Heart right ventricle (tissue), 16 donors: ENCODE data around the gene QRICH2. TPM values are rescaled to one million over a fixed set of nuclear protein-coding genes. Genes with fewer than 3 reads are reported as not detected.

ENCODE experiments used
- ATAC-seq, 8 donors: fragments of 200-7000 bp; cut with Tn5 transposase; one replicate each; pipeline ENCODE4 v1.9.1; 2020; ENCODE audit warnings: mild to moderate bottlenecking in 8 of 8, moderate library complexity in 8 of 8, moderate number of reproducible peaks in 1 of 8
- DNase-seq, 2 donors: peaks; one replicate each; pipeline ENCODE4 v3.0.0-alpha.2; 2020
- H3K27ac ChIP-seq, 10 donors: fragments of 200-600 bp; sonication (generic) in 2 of 10; one replicate each; pipeline versions ENCODE4 v1.5.0 to v1.8.0; 2020 to 2022; ENCODE audit warnings: mild to moderate bottlenecking in 3 of 10
- H3K27me3 ChIP-seq, 7 donors: fragments of 200-600 bp; one replicate each; pipeline ENCODE4 v1.8.0; 2021 to 2022; ENCODE audit warnings: mild to moderate bottlenecking in 2 of 7
- H3K36me3 ChIP-seq, 9 donors: fragments of 200-600 bp; sonication (generic) in 1 of 9; one replicate each; pipeline versions ENCODE4 v1.5.0 to v1.8.0; 2020 to 2022; ENCODE audit warnings: mild to moderate bottlenecking in 2 of 9
- H3K4me1 ChIP-seq, 9 donors: fragments of 200-600 bp; sonication (generic) in 1 of 9; one replicate each; pipeline versions ENCODE4 v1.5.0 to v1.8.0; 2020 to 2022; ENCODE audit warnings: mild to moderate bottlenecking in 4 of 9
- H3K4me3 ChIP-seq, 10 donors: fragments of 200-600 bp; sonication (generic) in 2 of 10; one replicate each; pipeline versions ENCODE4 v1.5.0 to v1.8.0; 2020 to 2022; ENCODE audit warnings: mild to moderate bottlenecking in 7 of 10, moderate library complexity in 2 of 10
- H3K9me3 ChIP-seq, 11 donors: fragments of 200-600 bp in 10 of 11; sonication (generic) in 2 of 11; one replicate each; pipeline versions ENCODE4 v1.5.0 to v1.8.0; 2013 to 2022; ENCODE audit warnings: mild to moderate bottlenecking in 2 of 11, control low read depth in 1 of 11, moderate library complexity in 1 of 11
- CTCF ChIP-seq, 9 donors: fragments of 200-600 bp; sonication (generic) in 2 of 9; IDR thresholded peaks; one replicate each; pipeline versions ENCODE4 v1.5.0 to v1.8.0; 2021 to 2022; ENCODE audit warnings: antibody characterized with exemption in 9 of 9, mild to moderate bottlenecking in 5 of 9, moderate library complexity in 1 of 9
- WGBS, 2 donors: extraction: QIAGEN DNeasy Blood & Tissue Kit; methylation state at CpG; one replicate each; pipeline ENCODE4 v1.1.7; 2013; ENCODE audit warnings: inconsistent platforms in 1 of 2; 5-methylcytosine and 5-hydroxymethylcytosine counted together
- intact Hi-C, 10 donors: fragments of 100-400 bp; cut with DNase I; formaldehyde crosslinking; loops; one replicate each; pipeline versions ENCODE4 v1.11.1 to v1.14.2; 2022
- polyA plus RNA-seq, 2 donors: library from polyadenylated mRNA; stranded (reverse); fragments of 200-250 nt; gene quantifications; one replicate each; pipeline ENCODE4 v1.2.3, GENCODE V29; 2013
- total RNA-seq, 10 donors: library from RNA; stranded (reverse); fragmentation: NEBNext Ultra II Directional in 3 of 10; extraction: Animal tissue kit (Norgen Biotek cat#: 25700) in 3 of 10; gene quantifications; one replicate each; pipeline versions ENCODE4 v1.2.1 to v1.2.4, GENCODE V29; 2021 to 2023
- donor health status: Arrhythmogenic right ventricular cardiomyopathy.
- donor health status: ischemic (EF 13 %, LVEDD 7.1; RV severe dilation, severe dysfunction).
- donor health status: healthy with polysubstance abuse.
- donor health status: DM: no; HTN: yes; CAD: no.
- donor health status: DM: no; HTN: no; CAD: no.
- donor health status: ischemic (EF 25% LVEDD 6.9; RV normal size, moderate dysfunction).
- donor health status: ischemic (EF 25% LVEDD 5.7; RV mildly dilated, moderate dysfunction).
- donor health status: healthy.
- donor health status: DM: yes; HTN: yes; CAD: no.
- donor health status: Ischemic cardiomyopathy.
- donor health status: ischemic (EF 35%, LVEDD 5.7; RV mildly dilated, moderate dysfunction).
- donor health status: nonischemic (EF 11% LVEDD 7.7; RV severe dilation, severe dysfunction).
- donor health status: DM: yes; HTN: yes; CAD: no.
- donor health status: PGD.
- donor health status: ischemic (EF 29% LVEDD 5.4; RV normal size, mild dysfunction).
- donor health status: nonischemic (EF 23%, LVEDD 6.1; RV moderate dilation, normal function).

QRICH2 gene
- total and polyA plus RNA-seq, 12 donors: 0.98 to 8.9 (median 2.0) TPM

- H3K27me3 ChIP-seq: no peaks in the 10 kb centered on the region
- H3K27ac ChIP-seq: peak overlapping the region in 1 of 10 donors; percentile 10
- peaks cover 10 to 33% (median 18%) of the 10 kb centered on the region in 9 donors for H3K4me1 ChIP-seq
- DNase-seq: no peak
- H3K36me3 ChIP-seq: no peaks in the 10 kb centered on the region
- no peaks in the 10 kb centered on the region for H3K9me3 ChIP-seq
- intact Hi-C loops: loop anchor here in 6 of 10 donors (5.0 to 10.0 kb wide), 5 partner anchors 34 to 262 kb away; partner anchors contain the start of gene RNF157 (in 1 of the 6)
- no peak overlapping the region for H3K4me3 ChIP-seq
- no peak for TF ChIP-seq CTCF (IDR thresholded peaks at IDR 0.05)
- no peak for ATAC-seq
- 90 to 91% methylated on average over 19 of the region's 19 CpGs for WGBS, 2 donors
These were observed 31.4 kb downstream of the QRICH2 start for GRCh38 chr17:76276461-76277299.

- no peak for ATAC-seq
- TF ChIP-seq CTCF (IDR thresholded peaks at IDR 0.05): no peak
- Histone ChIP-seq H3K27ac (no peak overlapping the region), H3K27me3 (no peaks in the 10 kb centered on the region), H3K36me3 (peaks cover 0 to 6% (median 0%) of the 10 kb centered on the region in 9 donors), H3K9me3 (no peaks in the 10 kb centered on the region), H3K4me1 (peaks cover 14 to 39% (median 22%) of the 10 kb centered on the region in 9 donors), H3K4me3 (no peak overlapping the region)
- DNase-seq: no peak
- 90 to 91% methylated on average over 11 of the region's 11 CpGs for WGBS, 2 donors
- intact Hi-C loops: loop anchor here in 6 of 10 donors (5.0 to 10.0 kb wide), 5 partner anchors 34 to 261 kb away; partner anchors contain the start of gene RNF157 (in 1 of the 6)
These were observed 32.0 kb downstream of the QRICH2 start for GRCh38 chr17:76276069-76276431.

GRCh38 chr17:76275382-76276068, 32.6 kb downstream of the QRICH2 start:
- WGBS, 2 donors: 87 to 88% methylated on average over 22 of the region's 22 CpGs
- H3K4me3 ChIP-seq: no peak overlapping the region
- intact Hi-C loops: loop anchor here in 6 of 10 donors (5.0 to 10.0 kb wide), 5 partner anchors 33 to 261 kb away; partner anchors contain the start of gene RNF157 (in 1 of the 6)
- H3K27ac ChIP-seq: no peak overlapping the region
- peaks cover 14 to 44% (median 27%) of the 10 kb centered on the region in 9 donors for H3K4me1 ChIP-seq
- H3K36me3 ChIP-seq: peaks cover 0 to 11% (median 0%) of the 10 kb centered on the region in 9 donors
- no peak for TF ChIP-seq CTCF (IDR thresholded peaks at IDR 0.05)
- no peaks in the 10 kb centered on the region for H3K9me3 ChIP-seq
- DNase-seq (no peak), ATAC-seq (no peak)
- H3K27me3 ChIP-seq: no peaks in the 10 kb centered on the region
